Glomerular visceral epithelial cell (primary cell): ENCODE data around the gene SIPA1L3.

ENCODE experiments used
- DNase-seq: peaks from one replicate; pipeline ENCODE4 v3.0.0-alpha.2; 2016; ENCODE audit errors: extremely low spot score

The SIPA1L3 gene

DNA sequence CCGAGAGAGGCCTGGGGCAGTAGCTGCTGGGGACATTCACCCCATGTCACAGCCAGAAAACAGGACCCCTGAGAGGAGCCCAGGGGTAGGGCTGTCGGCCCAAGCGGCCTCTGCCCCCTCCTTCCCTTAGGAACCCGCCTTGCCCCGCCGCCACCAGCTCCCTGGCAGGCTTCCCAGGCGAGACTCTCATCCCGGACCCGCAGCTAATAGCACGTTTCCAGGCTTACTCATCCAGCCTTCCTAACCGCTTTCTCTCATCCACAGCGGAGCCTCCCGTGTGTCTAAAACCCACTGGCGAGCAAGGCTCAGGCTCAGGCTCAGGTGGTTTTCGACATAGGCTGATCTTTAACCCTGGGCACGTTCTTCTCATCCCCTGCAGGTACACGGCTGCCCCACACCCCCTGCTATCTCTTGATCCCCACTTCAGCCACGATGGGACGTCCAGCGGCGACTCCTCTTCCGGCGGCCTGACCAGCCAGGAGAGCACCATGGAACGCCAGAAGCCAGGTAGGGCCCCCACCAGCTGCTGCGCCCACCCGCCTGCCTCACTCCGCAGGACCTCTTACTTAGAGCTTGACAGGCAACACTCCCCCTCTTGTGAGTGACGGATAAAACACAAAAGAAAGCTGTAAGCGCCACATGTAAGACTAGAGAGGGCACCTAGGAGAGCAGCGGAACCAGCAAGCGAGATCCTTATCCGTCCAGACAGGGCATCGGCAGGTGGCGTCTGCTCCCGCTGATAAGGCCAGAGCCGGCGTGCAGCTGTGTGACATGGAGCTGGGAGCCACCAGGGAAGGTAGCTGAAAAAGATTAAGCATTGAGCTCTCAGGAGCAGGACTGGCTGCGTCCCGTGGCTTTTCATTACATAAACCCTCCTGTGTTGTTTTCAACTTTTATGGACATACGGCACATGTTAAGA, 245.7 kb downstream of the SIPA1L3 start:
- peak; percentile 92 for DNase-seq

DNA sequence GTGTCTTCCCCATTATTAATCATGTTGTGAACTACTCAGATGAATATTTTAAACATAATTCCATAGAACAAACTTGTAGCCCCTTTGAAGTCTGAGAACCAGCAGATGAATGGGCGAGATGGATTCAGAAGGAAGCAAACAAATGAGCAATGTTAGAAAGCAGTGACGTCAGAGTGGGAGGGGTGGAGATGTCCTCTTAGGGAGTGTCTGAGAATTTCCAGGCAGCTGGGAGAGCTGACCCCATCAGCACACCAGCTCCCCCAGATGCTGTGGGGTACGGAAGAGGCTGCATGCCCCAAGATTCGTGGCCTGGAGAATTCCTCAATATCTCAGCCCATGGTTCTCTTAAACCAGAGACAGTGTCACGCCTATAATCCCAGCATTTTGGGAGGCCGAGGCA, 248.4 kb downstream of the SIPA1L3 start:
- no peak for DNase-seq

DNA sequence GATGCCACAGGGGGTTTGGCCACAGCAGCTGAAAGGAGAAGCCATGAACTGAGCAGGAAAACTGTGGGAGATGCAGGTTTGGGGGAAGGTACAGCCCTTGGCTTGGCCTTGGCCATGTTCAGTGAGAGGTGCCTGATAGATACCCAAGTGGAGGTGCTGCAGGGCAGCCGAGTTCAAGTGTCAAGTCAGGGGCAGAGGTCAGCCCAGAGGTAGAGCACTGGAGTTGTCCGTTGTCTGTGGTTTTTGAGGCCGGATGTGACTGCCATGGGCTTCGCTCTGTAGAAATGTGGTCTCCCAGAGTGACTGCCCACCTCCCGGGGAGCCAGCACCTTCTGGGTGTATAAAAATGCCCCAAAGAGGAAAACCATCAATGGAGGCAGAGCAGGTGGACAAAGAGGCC, 251.7 kb downstream of the SIPA1L3 start:
- DNase-seq = no peak

DNA sequence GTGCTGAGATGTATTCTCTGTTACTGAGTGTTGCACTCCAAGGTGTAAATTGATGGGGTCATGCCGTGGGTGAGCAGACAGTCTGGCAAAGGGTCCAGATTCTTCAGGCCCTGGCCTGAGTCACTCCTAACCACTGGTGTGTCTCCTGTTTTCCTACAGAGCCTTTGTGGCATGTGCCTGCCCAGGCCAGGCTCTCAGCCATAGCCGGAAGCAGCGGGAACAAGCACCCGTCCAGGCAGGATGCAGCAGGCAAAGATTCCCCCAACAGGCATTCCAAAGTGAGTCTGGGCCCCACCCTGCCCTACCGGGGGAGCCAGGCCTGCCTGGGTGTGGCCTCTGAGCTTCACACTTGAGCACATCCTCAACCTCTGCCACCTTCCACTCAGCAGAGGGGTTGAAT, 255.1 kb downstream of the SIPA1L3 start:
- peak; percentile 89 for DNase-seq

DNA sequence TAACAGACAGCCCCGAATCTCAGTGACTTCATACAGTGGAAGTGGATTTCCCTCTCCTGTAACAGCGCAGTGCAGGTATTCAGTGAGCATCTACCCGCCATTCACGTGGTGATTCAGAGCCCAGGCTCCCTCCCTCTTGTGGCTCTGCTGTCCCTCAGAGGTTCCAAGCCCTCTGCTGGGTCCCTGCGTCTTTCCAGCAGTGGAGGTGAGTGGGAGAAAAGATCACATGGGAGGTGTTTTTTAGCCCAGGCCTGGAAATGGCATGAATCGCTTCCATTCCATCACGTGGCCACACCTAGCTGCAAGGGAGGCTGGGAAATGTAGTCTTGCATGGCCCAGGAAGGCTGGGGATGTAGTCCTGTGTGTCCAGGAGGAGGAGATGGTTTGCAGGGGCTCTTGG, 255.6 kb downstream of the SIPA1L3 start:
- no peak for DNase-seq

DNA sequence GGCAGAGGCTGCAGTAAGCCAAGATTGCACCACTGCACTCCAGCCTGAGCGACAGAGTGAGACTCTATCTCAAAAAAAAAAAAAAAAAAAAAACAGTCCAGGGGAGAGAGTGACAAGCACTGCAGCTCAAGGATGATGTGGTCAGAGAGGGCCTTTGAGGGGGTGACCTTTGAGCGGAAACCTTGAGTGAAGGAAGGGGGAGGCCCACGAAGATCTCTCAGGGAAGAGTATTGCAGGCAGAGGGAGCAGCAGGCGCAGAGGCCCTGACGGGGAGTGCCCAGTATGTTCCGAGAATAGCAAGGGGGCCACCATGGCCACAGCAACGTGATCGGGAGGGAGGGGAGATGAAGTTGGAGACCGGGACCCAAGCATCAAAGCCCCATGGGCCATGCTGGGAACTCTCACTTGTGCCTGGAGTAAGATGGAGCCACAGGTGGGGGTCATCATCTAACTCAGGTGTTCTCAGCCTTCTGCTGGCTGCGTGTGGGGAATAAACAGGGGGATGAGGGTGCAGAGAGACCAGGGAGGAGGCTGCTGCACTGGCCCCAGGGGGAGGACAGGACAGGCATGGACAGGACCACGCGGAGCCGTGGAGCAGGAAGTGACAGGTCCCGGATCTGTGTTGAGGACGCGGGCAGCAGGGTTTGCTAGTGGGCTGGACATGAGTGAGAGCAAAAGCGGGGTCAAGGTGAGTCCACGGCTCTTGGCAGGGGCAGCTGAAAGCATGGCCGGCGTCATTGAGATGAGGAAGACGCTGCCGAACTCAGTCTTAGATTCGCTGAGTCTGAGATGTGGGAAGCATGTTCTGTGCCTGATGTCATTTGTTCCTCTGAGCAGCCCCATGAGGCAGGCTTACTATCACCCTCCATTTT, 256.6 kb downstream of the SIPA1L3 start:
- no peak for DNase-seq

DNA sequence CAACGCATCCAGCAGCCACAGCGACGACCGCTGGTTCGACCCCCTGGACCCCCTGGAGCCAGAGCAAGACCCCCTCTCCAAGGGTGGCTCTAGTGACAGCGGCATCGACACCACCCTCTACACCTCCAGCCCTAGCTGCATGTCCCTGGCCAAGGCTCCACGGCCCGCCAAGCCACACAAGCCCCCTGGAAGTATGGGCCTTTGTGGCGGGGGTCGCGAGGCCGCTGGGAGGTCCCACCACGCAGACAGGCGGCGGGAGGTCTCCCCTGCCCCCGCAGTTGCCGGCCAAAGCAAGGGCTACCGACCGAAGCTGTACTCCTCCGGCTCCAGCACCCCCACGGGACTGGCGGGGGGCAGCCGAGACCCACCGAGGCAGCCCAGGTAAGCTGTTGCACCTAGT, 257.5 kb downstream of the SIPA1L3 start:
- DNase-seq = no peak

DNA sequence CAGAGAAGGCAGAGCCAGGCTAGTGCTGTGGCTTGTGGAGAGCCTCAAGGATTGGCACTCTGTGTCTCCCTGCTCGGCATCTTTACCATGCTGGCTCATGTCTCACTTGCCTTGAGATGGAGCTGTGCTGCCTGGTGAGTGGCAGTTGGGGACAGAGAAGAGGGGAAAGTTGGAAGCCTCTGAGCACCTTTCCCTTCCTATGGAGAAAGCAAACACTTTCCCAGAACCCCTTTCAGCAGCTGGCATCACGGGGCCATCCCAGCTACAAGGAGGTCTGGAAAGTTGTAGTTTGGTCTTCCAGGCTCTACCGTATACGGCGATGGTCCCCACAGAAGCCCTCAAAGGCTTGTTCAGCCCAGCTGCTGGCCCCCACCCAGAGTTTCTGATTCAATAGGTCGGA, 258.3 kb downstream of the SIPA1L3 start:
- DNase-seq = no peak

DNA sequence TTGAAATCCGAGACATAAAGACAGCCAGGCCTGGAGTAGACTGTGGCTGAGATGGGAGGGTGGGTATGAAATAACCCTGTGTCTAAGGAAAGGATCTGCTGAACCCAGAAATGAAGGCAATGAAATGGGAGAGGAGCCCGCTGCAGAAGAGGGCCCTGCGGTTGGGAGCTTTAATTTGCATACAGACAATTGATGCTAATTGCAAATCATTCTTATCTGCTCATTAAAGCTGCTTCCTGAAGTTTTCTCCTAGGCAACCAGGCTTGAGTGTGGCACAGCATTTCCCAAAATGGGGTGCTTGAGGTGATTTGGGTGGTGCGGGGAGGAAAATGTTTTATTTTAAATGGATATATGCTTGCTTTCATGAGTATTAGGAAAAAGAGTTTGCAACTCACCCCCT, 261.6 kb downstream of the SIPA1L3 start:
- no peak for DNase-seq

DNA sequence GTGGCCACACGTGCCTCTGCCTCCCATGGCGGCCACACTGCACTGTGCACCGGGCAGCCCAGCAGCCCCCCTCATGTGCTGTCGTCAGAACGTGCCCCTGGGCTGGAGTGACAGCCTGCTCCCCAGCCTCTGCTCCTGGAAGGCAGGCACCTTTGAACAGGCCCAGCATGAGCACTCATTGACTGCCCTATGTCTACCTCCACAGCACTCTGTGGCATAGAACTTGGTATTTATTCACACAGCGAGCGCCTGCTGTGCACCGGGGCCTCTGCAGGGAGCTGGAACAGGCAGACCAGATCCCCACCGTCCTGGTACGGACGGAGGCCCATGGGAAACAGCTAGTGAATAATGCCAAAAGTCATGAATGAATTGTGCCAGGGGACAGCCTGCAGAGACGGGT, 263.3 kb downstream of the SIPA1L3 start:
- DNase-seq = no peak

DNA sequence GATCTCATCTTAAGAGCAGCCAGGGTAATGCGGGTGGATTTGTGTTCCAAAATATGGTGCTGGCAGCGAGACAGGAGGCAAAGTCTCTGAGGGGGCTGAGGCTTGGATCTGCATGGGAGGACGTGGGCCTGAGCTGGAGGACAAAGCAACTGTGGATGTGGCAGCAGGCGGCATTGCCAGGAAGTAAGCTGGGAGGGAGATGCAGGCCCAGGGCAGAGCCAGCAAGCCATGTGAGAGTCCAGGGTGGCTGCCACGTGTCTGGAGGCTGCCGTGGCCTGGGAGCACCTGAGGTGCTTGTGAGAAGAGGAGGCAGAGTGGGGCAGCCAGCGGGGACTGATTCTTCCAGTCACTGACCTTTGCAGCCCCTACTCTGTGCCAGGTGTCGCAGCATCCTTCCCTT, 265.0 kb downstream of the SIPA1L3 start:
- DNase-seq = no peak

DNA sequence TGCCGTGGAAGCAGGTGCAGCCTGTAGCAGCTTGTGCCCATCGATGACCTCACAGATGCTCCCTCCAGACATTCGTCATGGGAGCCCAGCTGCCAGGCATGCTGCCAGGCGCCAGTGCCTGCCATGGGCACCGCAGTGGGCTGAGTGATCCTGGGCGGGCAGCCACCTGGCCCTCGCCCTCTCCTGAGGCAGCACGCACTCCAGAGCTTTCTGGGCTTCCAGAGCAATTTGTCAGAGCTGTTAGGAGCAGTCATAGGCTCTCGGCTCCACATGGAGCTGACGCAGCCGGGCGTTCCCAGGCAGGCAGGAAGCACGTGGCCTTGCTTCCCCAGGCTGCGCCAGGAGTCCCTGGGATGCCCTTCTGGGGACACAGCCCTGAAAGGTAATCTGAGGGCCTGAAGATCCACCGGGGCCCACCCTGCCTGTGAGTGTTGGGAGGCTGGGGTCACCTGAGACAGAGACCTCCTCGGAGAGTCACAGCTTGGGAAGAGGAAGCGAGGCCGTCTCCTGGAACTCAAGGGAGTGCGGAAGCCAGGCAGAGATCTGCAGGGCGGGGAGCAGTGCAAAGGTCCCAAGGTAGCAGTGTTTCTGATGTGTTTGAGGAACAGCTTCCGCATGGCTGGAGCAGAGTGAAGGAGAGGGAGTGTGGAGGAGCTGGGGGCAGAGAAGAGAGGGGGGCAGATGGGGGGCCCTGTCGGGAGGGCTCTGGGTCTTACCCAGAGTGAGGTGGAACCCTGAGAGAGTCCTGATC, 266.5 kb downstream of the SIPA1L3 start:
- no peak for DNase-seq

DNA sequence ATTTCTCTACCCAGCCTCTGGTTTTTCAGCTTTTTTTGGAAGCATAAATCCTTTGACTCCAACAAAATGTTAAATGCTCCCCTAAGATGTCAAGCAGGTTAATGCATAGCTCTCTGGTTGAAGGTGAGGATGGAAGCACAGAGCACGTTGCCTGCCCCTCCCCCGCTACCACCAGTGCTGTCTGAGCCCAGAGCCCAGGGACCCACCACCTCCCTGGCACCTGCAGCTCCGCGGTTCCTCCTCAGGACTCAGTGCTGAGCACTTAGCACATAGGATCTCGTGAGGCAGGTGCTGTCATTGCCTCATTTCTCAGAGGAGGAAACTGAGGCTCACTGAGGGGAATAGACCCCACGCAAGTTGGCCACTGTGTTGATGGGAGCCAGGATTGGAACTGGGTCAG, 268.4 kb downstream of the SIPA1L3 start:
- no peak for DNase-seq

DNA sequence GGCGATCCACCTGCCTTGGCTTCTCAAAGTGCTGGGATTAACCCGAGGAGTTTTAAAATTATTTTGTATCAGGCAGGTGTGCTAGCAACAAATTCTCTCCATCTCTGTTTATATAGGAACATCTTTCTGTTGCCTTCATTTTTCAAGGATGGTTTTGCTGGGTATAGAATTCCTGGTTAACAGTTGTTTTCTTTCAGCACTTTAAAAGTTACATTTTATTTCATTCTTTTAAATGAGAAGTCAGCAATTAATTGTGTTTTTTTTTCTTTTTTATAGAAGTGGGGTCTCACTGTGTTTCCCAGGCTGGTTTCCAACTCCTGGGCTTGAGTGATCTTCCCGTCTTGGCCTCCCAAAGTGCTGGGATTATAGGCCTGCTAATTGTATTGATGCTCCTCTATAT, 273.1 kb downstream of the SIPA1L3 start:
- DNase-seq = no peak

DNA sequence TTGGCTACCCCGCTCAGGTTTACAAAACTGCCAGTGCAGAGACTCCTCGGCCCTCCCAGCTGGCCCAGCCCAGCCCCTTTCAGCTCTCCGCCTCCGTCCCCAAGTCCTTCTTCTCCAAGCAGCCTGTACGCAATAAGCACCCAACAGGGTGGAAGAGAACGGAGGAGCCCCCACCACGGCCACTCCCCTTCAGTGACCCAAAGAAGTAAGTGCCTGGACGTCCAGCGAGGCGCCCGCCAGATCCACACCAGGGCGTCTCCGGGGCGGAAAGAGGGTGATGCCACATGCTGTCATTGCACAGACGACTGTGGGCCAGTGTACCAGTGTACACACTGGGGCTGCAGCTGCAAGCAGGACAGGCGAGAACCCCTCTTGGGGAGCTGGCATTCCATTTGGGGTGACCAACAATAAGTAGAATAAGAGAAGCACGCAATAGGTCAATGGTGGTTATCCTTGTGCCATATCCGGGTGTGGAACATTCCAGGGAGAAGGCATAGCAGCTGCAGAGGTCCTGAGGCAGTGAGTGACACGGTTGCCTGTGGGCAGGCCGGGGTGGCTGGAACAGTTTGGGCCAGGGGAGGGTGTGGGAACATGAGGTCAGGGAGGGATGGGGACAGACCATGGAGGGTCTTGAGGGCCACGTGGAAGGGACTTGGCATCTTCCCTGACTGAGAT, 275.7 kb downstream of the SIPA1L3 start:
- no peak for DNase-seq

DNA sequence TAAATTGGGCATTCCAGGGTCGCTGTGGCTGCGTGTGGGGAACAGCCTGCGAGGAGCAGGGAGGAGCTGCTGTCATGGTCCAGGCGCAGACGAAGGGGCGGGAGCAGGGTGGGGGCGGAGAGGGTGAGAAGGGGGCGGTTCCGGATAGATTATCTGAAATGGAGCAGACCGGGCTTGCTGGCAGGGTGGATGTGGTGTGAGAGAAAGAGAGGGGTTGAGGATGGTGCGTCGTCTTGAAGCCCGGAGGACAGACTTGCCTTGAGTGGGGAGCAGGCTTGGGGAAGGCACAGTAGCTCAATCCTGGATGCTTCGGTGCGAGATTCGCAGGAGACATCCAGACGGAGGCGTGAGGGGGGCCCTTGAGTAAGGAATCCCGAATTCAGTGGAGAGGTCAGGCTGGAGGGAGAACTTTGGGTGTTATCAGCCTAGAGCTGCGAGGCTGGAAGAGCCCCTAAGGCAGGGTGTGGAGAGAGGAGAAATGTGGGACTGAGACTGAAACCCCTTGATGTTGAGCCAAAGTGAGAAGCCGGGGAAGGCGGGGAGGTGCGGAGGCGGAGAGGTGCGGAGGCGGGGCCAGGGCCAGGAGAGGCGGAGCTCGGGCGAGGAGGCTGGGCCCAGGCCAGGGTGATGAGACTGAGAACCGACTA, 276.4 kb downstream of the SIPA1L3 start:
- DNase-seq = no peak

DNA sequence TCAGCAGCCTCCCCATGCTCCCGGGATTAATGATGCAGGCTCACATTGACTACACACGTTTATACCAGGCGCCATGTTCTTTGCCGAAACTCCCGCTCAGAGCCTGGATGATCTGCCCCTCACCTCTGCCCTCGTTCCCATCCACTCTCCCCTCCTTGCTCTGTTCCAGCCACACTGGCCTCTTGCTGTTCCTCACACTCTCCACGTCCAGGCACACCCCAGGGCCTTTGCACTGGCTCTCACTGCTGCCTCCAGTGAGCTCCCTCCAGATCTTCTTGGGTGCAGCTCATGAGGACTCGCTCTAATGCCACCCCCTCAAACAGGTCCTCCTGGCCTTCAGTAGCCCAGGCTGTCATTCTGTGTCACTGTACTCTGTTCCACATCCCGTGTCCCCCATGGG, 277.8 kb downstream of the SIPA1L3 start:
- no peak for DNase-seq

DNA sequence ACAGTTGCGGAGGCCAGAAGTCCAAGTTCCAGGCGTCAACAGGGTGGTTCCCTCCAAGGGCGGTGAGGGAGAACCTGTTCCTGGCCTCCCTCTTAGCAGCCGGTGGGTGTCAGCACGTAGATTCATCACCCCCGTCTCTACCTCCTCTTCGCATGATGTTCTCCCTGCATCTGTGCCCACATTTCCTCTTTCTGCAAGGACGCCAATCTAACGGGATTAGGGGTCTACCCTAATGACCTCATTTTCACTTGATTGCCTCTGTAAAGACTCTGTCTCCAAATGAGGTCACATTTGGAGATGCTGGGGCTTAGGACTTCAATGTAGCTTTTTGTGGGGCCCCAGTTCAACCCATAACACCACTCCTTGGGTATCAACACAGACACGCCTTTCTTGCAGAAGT, 278.6 kb downstream of the SIPA1L3 start:
- no peak for DNase-seq

DNA sequence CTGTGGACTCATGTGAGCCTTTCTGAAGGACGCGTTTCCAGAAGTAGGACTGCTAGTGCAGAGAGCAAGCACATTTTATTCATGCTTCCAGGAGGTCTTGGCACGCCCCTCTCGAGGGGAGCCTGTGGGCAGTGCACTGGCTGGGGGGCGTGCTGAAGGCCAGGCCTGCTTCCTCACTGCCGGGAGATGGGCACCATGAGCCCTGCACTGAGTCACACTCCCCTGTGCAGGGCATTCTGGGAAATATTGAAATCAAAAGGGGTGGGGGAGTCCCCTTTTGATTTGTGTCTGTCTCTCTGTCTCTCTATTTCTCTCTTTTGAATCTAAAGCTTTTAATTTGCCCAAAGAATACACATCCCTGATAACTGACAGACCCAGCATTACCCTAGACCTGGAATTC, 283.1 kb downstream of the SIPA1L3 start:
- DNase-seq = no peak

DNA sequence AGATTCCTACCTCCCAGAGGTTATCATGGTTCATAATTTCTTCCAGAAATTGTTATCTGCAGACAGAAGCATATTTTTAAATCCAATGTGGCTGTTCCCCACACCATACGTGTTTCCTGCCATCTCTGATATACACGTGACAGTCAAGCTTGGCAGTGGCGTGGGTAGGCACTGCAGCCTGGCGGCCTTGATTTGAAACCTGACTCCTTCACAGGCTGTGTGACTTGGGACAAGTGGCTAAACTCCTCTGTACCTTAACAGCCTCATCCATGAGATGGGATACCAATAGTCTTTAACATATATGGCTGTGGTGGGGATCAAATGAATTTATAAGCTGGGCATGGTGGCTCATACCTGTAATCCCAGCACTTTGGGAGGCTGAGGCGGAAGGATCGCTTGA, 283.8 kb downstream of the SIPA1L3 start:
- no peak for DNase-seq

DNA sequence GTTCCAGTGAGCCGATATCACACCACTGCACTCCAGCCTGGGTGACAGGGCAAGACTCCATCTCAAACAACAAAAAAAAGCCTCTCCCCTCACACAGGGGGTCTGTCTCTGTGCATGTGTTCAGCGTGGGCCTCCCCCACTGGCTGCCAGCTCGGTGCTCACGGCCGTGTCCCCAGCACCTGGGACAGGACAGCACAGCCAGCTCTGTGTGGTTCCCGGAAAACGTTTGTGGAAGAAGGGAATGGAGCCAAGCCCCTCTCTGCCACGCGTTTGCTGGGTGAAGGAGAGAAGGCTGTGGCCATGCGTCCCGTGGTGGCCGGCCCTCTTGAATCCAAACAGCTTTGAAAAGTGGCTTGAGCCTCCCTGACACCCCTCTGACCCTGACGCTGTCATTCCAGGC, 284.7 kb downstream of the SIPA1L3 start:
- DNase-seq = no peak
